Measurements from ENCODE around the gene SLCO4A1. TPM values are rescaled to one million over a fixed set of nuclear protein-coding genes. Genes with fewer than 3 reads are reported as not detected.

SLCO4A1 gene
- total RNA-seq, 1 donor from 2014 or later = 26.5 TPM

DNA sequence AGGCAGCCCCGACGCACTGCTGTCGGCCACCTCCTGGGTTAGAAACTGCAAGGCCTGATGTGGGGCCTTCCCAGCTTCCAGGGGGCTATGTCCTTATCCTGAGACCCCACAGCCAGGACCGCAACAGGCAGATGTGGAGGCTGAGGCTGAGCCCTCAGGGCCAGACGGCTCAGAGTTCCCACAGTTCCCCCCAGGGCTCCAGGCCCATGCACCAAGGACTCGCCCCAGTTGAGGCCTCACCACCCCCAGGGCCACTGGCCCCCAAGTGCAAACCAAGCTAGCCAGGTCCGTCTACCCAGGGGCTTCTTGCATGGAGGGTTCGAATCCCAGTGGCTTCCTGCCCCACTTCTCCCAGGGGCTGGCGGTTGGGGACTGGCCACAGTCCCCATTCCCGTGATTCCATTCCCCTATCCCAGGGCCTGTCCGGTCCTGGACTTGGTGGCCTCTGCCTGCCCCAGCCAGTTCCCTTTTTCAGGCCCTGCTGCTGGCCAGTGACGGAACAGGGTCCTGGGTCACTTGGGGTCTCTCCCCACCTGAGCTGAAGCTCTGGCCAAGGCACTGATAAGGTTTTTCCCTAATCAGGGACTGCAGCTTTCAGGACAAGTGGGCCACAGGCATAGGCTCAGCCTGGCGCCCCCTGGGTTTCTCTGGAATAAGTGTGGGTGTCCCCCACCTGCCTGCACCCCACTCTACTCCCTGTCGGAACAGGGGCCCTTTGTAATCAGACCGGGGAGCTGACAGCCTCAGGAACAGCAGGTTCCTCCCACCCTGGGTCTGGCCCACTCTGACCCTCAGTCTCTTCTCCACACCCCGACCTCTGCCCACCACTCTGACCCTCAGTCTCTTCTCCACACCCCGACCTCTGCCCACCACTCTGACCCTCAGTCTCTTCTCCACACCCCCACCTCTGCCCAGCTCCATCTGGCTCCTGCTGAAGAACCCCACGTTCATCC is 22.0 kb downstream of the SLCO4A1 start:
- no peak for DNase-seq
- Mint-ChIP-seq H3K27me3 (ENCODE audit: unreplicated experiment) (peaks cover 6% of the 10 kb centered on the region), H3K36me3 (ENCODE audit: unreplicated experiment) (no peaks in the 10 kb centered on the region), H3K4me1 (ENCODE audit: low read depth, unreplicated experiment) (peaks cover 12% of the 10 kb centered on the region), H3K4me3 (ENCODE audit: unreplicated experiment) (no peak overlapping the region), H3K27ac (ENCODE audit: unreplicated experiment) (no peak overlapping the region), H3K9me3 (ENCODE audit: unreplicated experiment) (peaks cover 12% of the 10 kb centered on the region)
- TF ChIP-seq, protein P1, sequence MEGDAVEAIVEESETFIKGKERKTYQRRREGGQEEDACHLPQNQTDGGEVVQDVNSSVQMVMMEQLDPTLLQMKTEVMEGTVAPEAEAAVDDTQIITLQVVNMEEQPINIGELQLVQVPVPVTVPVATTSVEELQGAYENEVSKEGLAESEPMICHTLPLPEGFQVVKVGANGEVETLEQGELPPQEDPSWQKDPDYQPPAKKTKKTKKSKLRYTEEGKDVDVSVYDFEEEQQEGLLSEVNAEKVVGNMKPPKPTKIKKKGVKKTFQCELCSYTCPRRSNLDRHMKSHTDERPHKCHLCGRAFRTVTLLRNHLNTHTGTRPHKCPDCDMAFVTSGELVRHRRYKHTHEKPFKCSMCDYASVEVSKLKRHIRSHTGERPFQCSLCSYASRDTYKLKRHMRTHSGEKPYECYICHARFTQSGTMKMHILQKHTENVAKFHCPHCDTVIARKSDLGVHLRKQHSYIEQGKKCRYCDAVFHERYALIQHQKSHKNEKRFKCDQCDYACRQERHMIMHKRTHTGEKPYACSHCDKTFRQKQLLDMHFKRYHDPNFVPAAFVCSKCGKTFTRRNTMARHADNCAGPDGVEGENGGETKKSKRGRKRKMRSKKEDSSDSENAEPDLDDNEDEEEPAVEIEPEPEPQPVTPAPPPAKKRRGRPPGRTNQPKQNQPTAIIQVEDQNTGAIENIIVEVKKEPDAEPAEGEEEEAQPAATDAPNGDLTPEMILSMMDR (IDR thresholded peaks at IDR 0.05; ENCODE audit: partially characterized antibody, unreplicated experiment) = no peak

DNA sequence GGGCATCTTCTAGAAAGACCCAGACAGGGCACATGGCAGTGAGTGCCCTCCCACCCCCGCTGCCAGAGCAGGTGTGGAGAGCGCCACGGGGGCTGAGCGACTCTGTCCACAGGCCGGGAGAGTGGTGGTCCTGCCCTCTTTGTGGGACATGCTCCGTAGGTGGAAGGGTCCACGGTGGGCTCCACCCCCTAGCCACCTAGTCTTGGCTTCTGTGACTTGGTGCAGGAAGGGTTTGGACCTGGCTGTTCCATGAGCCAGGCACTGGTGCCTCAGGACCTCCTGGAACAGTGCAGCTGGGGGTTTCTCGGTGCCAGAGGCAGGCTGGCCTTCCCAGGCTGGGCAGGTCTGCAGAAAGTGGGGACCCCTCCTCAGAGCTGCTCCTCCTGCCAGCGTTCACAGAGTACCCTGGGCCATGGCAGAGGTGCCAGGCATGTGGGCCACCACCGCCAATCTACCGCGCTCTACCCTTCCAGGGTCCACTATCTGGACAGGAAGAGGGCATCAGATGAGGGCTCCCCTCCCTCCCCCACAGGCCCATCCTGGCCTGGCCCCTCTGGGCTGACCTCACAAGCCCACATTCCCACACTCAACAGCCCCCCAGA is 23.0 kb downstream of the SLCO4A1 start:
- Mint-ChIP-seq H3K36me3 (ENCODE audit: unreplicated experiment) (no peaks in the 10 kb centered on the region), H3K4me1 (ENCODE audit: low read depth, unreplicated experiment) (peaks cover 6% of the 10 kb centered on the region), H3K27ac (ENCODE audit: unreplicated experiment) (no peak overlapping the region)

DNA sequence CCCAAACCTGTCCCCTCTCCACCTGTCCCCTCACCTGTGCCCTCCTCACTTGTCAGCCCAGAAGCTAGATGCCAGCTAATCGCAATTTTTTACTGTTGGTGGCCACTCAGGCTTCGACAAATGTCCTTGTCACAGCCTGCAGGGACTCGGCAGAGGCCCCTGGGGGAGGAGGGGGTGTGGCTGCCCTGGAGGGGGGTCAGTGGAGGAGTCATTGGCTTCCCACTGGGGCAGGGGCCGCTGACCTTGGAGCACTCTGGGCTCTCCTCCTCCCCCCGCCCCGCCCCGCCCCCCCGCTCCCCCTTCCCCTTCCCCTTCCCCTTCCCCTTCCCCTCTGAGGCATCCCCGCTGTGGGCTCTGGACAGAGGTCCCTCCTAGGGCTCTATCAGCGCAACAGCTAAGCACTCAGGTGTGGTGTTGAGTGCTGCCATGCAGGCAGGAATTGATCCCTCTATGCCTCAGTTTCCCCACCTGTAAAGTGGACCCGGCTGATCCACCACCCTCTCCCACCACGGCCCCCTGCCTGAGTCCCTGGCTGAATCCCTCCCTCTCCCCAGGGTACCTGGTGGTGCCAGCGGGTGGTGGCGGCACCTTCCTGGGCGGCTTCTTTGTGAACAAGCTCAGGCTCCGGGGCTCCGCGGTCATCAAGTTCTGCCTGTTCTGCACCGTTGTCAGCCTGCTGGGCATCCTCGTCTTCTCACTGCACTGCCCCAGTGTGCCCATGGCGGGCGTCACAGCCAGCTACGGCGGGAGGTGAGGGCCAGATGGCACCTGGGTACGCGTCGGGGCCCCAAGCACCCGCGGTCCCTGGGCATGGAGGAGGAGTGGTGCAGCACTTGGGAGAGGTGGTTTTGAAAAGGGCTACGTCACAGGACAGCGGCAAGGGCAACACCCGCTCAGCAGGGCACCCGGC is 23.8 kb downstream of the SLCO4A1 start:
- no peak overlapping the region for H3K27ac Mint-ChIP-seq (ENCODE audit: unreplicated experiment)
- no peak overlapping the region for H3K4me3 Mint-ChIP-seq (ENCODE audit: unreplicated experiment)

More for the DNA sequence above, 23.0 kb downstream of the SLCO4A1 start:
- H3K9me3 Mint-ChIP-seq (ENCODE audit: unreplicated experiment) = peaks cover 10% of the 10 kb centered on the region
- peaks cover 9% of the 10 kb centered on the region for H3K27me3 Mint-ChIP-seq (ENCODE audit: unreplicated experiment)
- no peak overlapping the region for H3K4me3 Mint-ChIP-seq (ENCODE audit: unreplicated experiment)
- no peak for DNase-seq
- TF ChIP-seq, protein P1 (IDR thresholded peaks at IDR 0.05; ENCODE audit: partially characterized antibody, unreplicated experiment) = no peak

GRCh38 chr20:62666736-62667529 is 24.6 kb downstream of the SLCO4A1 start:
- DNase-seq = no peak

More for the DNA sequence above, 23.8 kb downstream of the SLCO4A1 start:
- DNase-seq = no peak
- peaks cover 9% of the 10 kb centered on the region for H3K27me3 Mint-ChIP-seq (ENCODE audit: unreplicated experiment)
- TF ChIP-seq, protein P1 (IDR thresholded peaks at IDR 0.05; ENCODE audit: partially characterized antibody, unreplicated experiment) = no peak
- peaks cover 5% of the 10 kb centered on the region for H3K4me1 Mint-ChIP-seq (ENCODE audit: low read depth, unreplicated experiment)
- H3K36me3 Mint-ChIP-seq (ENCODE audit: unreplicated experiment) = no peaks in the 10 kb centered on the region
- peaks cover 6% of the 10 kb centered on the region for H3K9me3 Mint-ChIP-seq (ENCODE audit: unreplicated experiment)

More at GRCh38 chr20:62666736-62667529, 24.6 kb downstream of the SLCO4A1 start:
- no peak overlapping the region for H3K27ac Mint-ChIP-seq (ENCODE audit: unreplicated experiment)
- H3K36me3 Mint-ChIP-seq (ENCODE audit: unreplicated experiment) = no peaks in the 10 kb centered on the region
- peaks cover 10% of the 10 kb centered on the region for H3K4me1 Mint-ChIP-seq (ENCODE audit: low read depth, unreplicated experiment)
- peaks cover 9% of the 10 kb centered on the region for H3K27me3 Mint-ChIP-seq (ENCODE audit: unreplicated experiment)
- H3K4me3 Mint-ChIP-seq (ENCODE audit: unreplicated experiment) = no peak overlapping the region
- peaks cover 7% of the 10 kb centered on the region for H3K9me3 Mint-ChIP-seq (ENCODE audit: unreplicated experiment)
- TF ChIP-seq, protein P1 (IDR thresholded peaks at IDR 0.05; ENCODE audit: partially characterized antibody, unreplicated experiment) = no peak

Measured in glutamatergic neuron (in vitro differentiated cells).